Mononuclear cell (primary cell): ENCODE results near the gene NUDT8. TPM values are rescaled to one million over a fixed set of nuclear protein-coding genes. Genes with fewer than 3 reads are reported as not detected.
A peak's percentile ranks its signal among the peaks of the same experiment; 100 is the strongest.

Experiments used
- H3K27me3 ChIP-seq: 2 replicates; pipeline ENCODE4 v1.6.0; 2011; ENCODE audit warnings: low read length, control low read depth; ENCODE audit not compliant: insufficient read depth
- H3K4me1 ChIP-seq: 2 replicates; pipeline ENCODE4 v1.5.1; 2011; ENCODE audit warnings: mild to moderate bottlenecking, low read length, control low read depth; ENCODE audit not compliant: insufficient read depth
- H3K4me3 ChIP-seq: 2 replicates; pipeline ENCODE4 v1.5.1; 2011; ENCODE audit warnings: mild to moderate bottlenecking, low read length, moderate library complexity
- H3K9me3 ChIP-seq: 2 replicates; pipeline ENCODE4 v1.5.1; 2011; ENCODE audit warnings: low read depth, mild to moderate bottlenecking, control low read depth, low read length
- total RNA-seq: library from RNA; depleted of rRNA; stranded (reverse); fragments of >200 nt; gene quantifications from one replicate; pipeline ENCODE4 v1.2.3, GENCODE V29; 2012

NUDT8 gene
- 2.3 TPM for total RNA-seq

GRCh38 chr11:67629386-67630227 lies at the start of gene NUDT8:
Gene NUDT8, minus strand, starts transcription at chr11:67629937. Its CDS starts 26 bp downstream, at chr11:67629911.
- Histone ChIP-seq H3K27me3 (no peaks in the 10 kb centered on the region), H3K4me3 (peak within 1 kb of the TSS; percentile 53), H3K4me1 (peaks cover 21% of the 10 kb centered on the region), H3K9me3 (no peaks in the 10 kb centered on the region)

GRCh38 chr11:67675058-67675747 lies 45.5 kb upstream of the NUDT8 start:
- Histone ChIP-seq H3K27me3 (no peaks in the 10 kb centered on the region), H3K4me3 (no peak overlapping the region), H3K9me3 (no peaks in the 10 kb centered on the region), H3K4me1 (no peaks in the 10 kb centered on the region)

- no peaks in the 10 kb centered on the region for H3K9me3 ChIP-seq
- no peaks in the 10 kb centered on the region for H3K4me1 ChIP-seq
- no peak within 1 kb of the TSS for H3K4me3 ChIP-seq
- no peaks in the 10 kb centered on the region for H3K27me3 ChIP-seq
Measured at GRCh38 chr11:67674442-67674871, 44.7 kb upstream of the NUDT8 start, which contains the start of gene ALDH3B2. Gene ALDH3B2, minus strand, starts transcription at chr11:67674623. Its CDS starts 7,688 bp downstream, at chr11:67666935.

GRCh38 chr11:67673902-67674301 lies 44.2 kb upstream of the NUDT8 start:
- Histone ChIP-seq H3K27me3 (no peaks in the 10 kb centered on the region), H3K4me3 (no peak overlapping the region), H3K4me1 (no peaks in the 10 kb centered on the region), H3K9me3 (no peaks in the 10 kb centered on the region)

- no peaks in the 10 kb centered on the region for H3K4me1 ChIP-seq
- no peaks in the 10 kb centered on the region for H3K9me3 ChIP-seq
- no peaks in the 10 kb centered on the region for H3K27me3 ChIP-seq
- no peak overlapping the region for H3K4me3 ChIP-seq
Measured at GRCh38 chr11:67673358-67673757, 43.6 kb upstream of the NUDT8 start.

- Histone ChIP-seq H3K4me3 (no peak overlapping the region), H3K27me3 (no peaks in the 10 kb centered on the region), H3K9me3 (no peaks in the 10 kb centered on the region), H3K4me1 (no peaks in the 10 kb centered on the region)
Measured at GRCh38 chr11:67671211-67671520, 41.4 kb upstream of the NUDT8 start.

- Histone ChIP-seq H3K4me3 (no peak overlapping the region), H3K27me3 (no peaks in the 10 kb centered on the region), H3K9me3 (no peaks in the 10 kb centered on the region), H3K4me1 (no peaks in the 10 kb centered on the region)
Measured at GRCh38 chr11:67670316-67671210, 40.8 kb upstream of the NUDT8 start.

GRCh38 chr11:67668192-67668551 lies 38.4 kb upstream of the NUDT8 start:
- no peak overlapping the region for H3K4me3 ChIP-seq
- no peaks in the 10 kb centered on the region for H3K27me3 ChIP-seq
- H3K4me1 ChIP-seq, result no peaks in the 10 kb centered on the region
- no peaks in the 10 kb centered on the region for H3K9me3 ChIP-seq

- Histone ChIP-seq H3K4me1 (no peaks in the 10 kb centered on the region), H3K9me3 (no peaks in the 10 kb centered on the region), H3K4me3 (no peak overlapping the region), H3K27me3 (no peaks in the 10 kb centered on the region)
Measured at GRCh38 chr11:67667490-67668191, 37.9 kb upstream of the NUDT8 start.

GRCh38 chr11:67666676-67667489 lies 37.1 kb upstream of the NUDT8 start:
- Histone ChIP-seq H3K9me3 (no peaks in the 10 kb centered on the region), H3K27me3 (no peaks in the 10 kb centered on the region), H3K4me1 (no peaks in the 10 kb centered on the region), H3K4me3 (no peak overlapping the region)

GRCh38 chr11:67666303-67666645 lies 36.5 kb upstream of the NUDT8 start:
- no peaks in the 10 kb centered on the region for H3K4me1 ChIP-seq
- no peaks in the 10 kb centered on the region for H3K27me3 ChIP-seq
- H3K4me3 ChIP-seq, result no peak overlapping the region
- no peaks in the 10 kb centered on the region for H3K9me3 ChIP-seq

GRCh38 chr11:67665541-67666302 lies 36.0 kb upstream of the NUDT8 start:
- Histone ChIP-seq H3K9me3 (no peaks in the 10 kb centered on the region), H3K27me3 (no peaks in the 10 kb centered on the region), H3K4me3 (no peak overlapping the region), H3K4me1 (no peaks in the 10 kb centered on the region)

- no peaks in the 10 kb centered on the region for H3K27me3 ChIP-seq
- no peaks in the 10 kb centered on the region for H3K9me3 ChIP-seq
- H3K4me3 ChIP-seq, result no peak overlapping the region
- H3K4me1 ChIP-seq, result no peaks in the 10 kb centered on the region
Measured at GRCh38 chr11:67664696-67665540, 35.2 kb upstream of the NUDT8 start.
